Kidney glomerular epithelial cell (primary cell): ENCODE data around the gene ALG8.
"Not testable (repeated sequence)": the region's sequence is repeated elsewhere in the genome, so short reads cannot be mapped to it uniquely, and the experiment has no call there.

Experiments used
- DNase-seq: peaks from one replicate; lab custom pipeline; 2025; lab: John Stamatoyannopoulos, UW

The ALG8 gene

DNA sequence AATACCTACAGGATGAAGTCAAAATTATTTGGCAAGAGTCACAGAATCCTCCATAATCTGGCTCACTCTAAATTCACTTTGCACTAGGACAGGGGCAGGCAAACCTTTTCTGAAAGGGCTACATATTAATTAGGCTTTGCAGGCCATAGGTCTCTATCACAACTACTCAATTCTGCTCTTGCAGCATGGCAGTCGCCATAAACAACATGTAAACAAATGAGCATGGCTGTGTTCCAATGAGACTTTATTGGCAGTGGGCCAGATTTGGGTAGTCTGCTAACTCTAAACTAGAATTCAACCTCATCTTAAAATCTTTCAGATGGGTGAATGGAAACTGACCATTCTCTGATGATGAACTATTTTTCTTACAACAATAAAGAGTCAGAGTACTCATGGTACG, 70.0 kb downstream of the ALG8 start:
- DNase-seq, result no peak

GRCh38 chr11:78067704-78068103, 71.7 kb downstream of the ALG8 start:
- DNase-seq, result no peak

GRCh38 chr11:78066471-78066870, 73.0 kb downstream of the ALG8 start:
- no peak for DNase-seq

- no peak for DNase-seq
Measured at GRCh38 chr11:78065203-78065602, 74.2 kb downstream of the ALG8 start.

- DNase-seq, result peak; percentile 26
Measured at GRCh38 chr11:78063440-78064181, 75.8 kb downstream of the ALG8 start, which contains the start of gene THRSP. Gene THRSP, plus strand, starts transcription at chr11:78063861. Its CDS starts 21 bp downstream, at chr11:78063882.

DNA sequence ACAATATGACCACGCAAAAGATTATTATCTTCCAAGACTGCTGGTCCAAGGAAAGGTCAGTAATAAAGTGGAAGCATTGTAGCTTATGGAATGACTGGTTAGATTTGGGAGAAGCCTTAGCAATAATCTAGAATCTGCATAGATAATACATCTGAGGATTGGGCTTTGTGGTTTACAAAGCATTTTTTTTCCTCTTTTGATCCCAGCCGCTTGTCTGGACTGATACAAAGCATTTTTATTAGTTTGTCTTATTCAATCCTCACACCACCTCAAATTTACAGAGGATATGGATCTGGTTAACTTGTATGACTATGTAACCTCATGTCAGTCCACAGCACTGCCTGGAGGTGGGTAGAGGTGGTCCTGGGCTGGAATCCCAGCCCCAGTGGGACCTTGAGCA, 76.8 kb downstream of the ALG8 start:
- DNase-seq, result no peak

DNA sequence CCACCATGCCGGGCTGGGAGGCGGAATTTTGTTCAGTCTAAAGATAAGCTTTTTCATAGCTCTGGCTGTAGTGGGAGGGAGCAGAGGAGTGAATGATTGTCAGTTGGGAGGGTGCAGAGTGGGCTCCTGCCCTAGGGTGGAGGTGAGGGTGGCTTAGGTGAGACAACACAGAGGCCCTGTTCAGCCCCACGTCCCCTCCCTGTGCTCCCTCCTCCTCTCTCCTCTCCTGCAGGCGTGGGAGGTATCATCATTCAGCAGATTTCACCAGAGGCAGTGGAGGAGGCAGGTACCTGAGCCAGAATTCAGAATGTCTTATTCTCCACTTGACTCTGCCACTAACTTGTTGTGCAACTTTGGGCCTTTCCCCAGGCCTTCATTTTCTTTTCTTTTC, 77.5 kb downstream of the ALG8 start:
- no peak for DNase-seq

DNA sequence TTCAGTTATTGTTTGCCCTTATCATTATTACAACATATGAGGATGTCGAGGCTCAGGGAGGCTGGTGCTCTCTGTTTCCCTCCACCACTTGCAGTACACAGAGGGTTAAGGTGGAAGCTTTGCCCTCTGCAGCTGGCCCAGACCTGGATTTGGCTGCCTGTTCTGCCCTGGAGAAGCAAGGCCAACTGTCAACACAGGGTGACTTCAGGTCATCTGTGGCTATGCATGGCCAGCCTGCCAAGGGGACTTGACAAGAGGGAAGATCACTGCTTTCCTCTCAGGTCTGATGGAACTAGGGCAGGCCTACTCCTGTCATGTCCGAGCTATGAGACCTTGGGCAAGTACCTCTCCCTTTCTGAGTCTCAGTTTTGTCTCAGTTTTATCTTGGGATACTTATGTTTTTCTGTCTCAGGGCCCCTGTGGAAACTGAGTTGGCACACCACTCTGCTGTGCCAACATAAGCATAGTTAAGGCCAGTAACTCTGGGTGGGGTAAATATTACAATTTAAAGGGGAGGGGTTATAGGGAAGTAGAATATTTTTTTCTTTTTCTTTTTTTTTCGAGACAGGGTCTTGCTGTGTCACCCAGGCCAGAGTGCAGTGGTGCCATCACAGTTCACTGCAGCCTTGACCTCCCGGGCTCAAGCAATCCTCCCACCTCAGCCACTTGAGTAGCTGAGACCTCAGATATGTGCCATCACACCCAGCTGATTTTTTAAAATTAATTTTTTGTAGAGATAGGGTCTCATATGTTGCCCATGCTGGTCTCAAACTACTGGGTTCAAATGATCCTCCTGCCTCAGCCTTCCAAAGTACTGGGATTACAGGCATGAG, 78.1 kb downstream of the ALG8 start:
- DNase-seq, result no peak

DNA sequence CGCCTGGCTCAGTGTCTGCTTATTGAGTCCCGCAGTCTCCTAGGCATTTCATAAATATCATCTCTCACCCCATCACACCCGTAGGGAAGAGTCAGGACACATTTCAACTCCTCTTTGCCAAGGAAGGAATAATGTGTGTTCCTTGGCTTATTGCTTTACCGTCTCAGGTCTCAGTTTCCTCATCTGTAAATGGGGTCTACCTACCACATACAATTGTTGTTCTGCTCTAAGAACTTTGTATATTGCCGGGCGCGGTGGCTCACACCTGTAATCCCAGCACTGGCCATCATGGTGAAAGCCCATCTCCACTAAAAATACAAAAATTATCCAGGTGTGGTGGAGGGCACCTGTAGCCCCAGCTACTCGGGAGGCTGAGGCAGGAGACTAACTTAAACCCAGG, 78.9 kb downstream of the ALG8 start:
- DNase-seq, result no peak

- DNase-seq, result not testable (repeated sequence)
Measured at GRCh38 chr11:78059749-78060328, 79.6 kb downstream of the ALG8 start.

DNA sequence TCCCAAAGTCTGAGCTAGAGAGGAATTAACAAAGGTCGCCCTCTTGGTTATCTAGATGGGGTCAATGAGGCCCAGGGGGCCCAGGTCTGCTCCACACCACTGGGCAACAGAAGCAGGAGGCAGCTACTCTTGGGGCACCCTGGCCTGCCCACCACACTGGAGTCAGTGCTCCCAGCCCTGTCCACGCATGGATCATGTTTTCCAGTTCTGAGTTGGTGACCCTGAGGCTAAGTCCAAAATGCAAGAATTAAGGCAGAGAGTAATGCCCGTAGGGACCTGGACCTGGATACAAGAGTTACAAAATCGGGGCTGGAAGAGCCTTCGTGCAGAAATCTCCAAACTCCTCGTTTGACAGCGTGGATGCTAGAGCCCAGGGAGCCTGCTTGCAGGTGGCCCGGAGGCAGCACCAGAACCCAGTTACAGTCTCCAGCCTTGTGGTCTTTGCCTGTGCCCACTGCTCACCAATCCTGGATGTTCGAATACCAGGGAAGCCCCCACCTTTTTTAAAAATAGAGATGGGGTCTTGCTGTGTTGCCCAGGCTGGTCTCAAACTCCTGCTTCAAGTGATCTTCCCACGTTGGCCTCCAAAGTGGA, 81.9 kb downstream of the ALG8 start:
- no peak for DNase-seq

- no peak for DNase-seq
Measured at GRCh38 chr11:78056093-78056492, 83.3 kb downstream of the ALG8 start.

DNA sequence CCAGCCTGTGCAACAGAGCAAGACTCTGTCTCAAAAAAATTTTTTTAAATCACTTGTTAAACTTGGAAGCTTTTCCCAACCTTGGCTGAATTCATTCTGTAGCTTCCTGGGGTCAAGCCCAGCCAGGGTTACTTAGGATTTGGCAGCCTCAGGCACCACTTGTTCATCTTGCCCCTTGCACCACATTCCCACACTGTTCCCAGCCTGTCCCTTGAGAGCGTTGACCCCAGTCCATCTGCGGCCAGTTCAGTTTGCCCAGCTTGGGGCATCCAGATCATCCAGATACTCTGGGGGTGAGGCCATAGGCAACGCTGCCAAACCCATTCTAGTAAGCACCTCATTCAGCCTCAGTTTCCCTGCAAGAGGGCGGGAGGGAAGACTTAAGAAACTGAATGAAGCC, 84.5 kb downstream of the ALG8 start:
- no peak for DNase-seq

- DNase-seq, result peak; percentile 55
Measured at GRCh38 chr11:78050964-78051831, 88.2 kb downstream of the ALG8 start.
